Tibial nerve (tissue), 4 donors: ENCODE results near the gene DNAJB4. TPM values are rescaled to one million over a fixed set of nuclear protein-coding genes. Genes with fewer than 3 reads are reported as not detected.
A peak's percentile ranks its signal among the peaks of the same experiment; 100 is the strongest.
"Not testable (repeated sequence)": the region's sequence is repeated elsewhere in the genome, so short reads cannot be mapped to it uniquely, and the experiment has no call there.

Source experiments
- DNase-seq, 2 donors: peaks; one replicate each; pipeline ENCODE4 v3.0.0-alpha.2; 2019; ENCODE audit warnings: low spot score in 2 of 2
- H3K27ac ChIP-seq, 4 donors: fragments of 200-600 bp; sonication (generic) in 3 of 4; one replicate each; pipeline ENCODE4 v1.5.1; 2017 to 2019; ENCODE audit warnings: mild to moderate bottlenecking in 1 of 4
- H3K27me3 ChIP-seq, 2 donors: fragments of 200-600 bp; sonication (generic) in 1 of 2; one replicate each; pipeline versions ENCODE4 v1.5.1 to v1.6.0; 2017 to 2019
- H3K36me3 ChIP-seq, 3 donors: fragments of 200-600 bp; sonication (generic); one replicate each; pipeline ENCODE4 v1.5.1; 2018 to 2019
- H3K4me1 ChIP-seq, 4 donors: fragments of 200-600 bp; sonication (generic) in 3 of 4; one replicate each; pipeline ENCODE4 v1.5.1; 2017 to 2019
- H3K4me3 ChIP-seq, 4 donors: fragments of 200-600 bp; sonication (generic) in 3 of 4; one replicate each; pipeline ENCODE4 v1.5.1; 2017 to 2019; ENCODE audit warnings: mild to moderate bottlenecking in 1 of 4, moderate library complexity in 1 of 4
- H3K9me3 ChIP-seq, 4 donors: fragments of 200-600 bp; sonication (generic) in 3 of 4; one replicate each; pipeline ENCODE4 v1.5.1; 2017 to 2019
- CTCF ChIP-seq, 5 experiments: fragments of 200-600 bp in 3 of 5; fragments of 450-650 bp in 2 of 5; sonication (generic) in 3 of 5; IDR thresholded peaks; one replicate each; pipeline ENCODE4 v1.5.1; 2016 to 2019; ENCODE audit warnings: antibody characterized with exemption in 5 of 5, mild to moderate bottlenecking in 3 of 5, moderate library complexity in 2 of 5
- EP300 ChIP-seq, 2 donors: sonication (generic); formaldehyde crosslinking; IDR thresholded peaks; one replicate each; pipeline ENCODE4 v1.6.1; 2017; ENCODE audit warnings: antibody characterized with exemption in 2 of 2, mild to moderate bottlenecking in 1 of 2
- POLR2A ChIP-seq, 2 donors: fragments of 450-650 bp; IDR thresholded peaks; one replicate each; pipeline ENCODE4 v1.6.1; 2017; ENCODE audit warnings: antibody characterized with exemption in 2 of 2, mild to moderate bottlenecking in 2 of 2, moderate library complexity in 2 of 2
- WGBS, 2 donors: methylation state at CpG; one replicate each; pipeline ENCODE4 v1.1.5; 2018; 5-methylcytosine and 5-hydroxymethylcytosine counted together
- total RNA-seq, 4 donors: library from RNA; depleted of rRNA; stranded (reverse); fragments of >200 nt; gene quantifications; one replicate each; pipeline ENCODE4 v1.1.0, GENCODE V29; 2016

DNAJB4 gene
- total RNA-seq, 4 donors from 2014 or later: 33.9 to 38.0 (median 35.6) TPM

- H3K9me3 ChIP-seq: no peaks in the 10 kb centered on the region
- TF ChIP-seq CTCF (IDR thresholded peaks at IDR 0.05) (no peak), POLR2A (IDR thresholded peaks at IDR 0.05) (no peak), EP300 (IDR thresholded peaks at IDR 0.05) (no peak)
- 93 to 95% methylated on average over 3 of the region's 3 CpGs for WGBS, 2 donors
- H3K4me1 ChIP-seq: no peaks in the 10 kb centered on the region
- DNase-seq: no peak
- no peaks in the 10 kb centered on the region for H3K27me3 ChIP-seq
- H3K4me3 ChIP-seq: no peak overlapping the region
- peaks cover 0 to 16% (median 3%) of the 10 kb centered on the region in 3 donors for H3K36me3 ChIP-seq
- no peak overlapping the region for H3K27ac ChIP-seq
Measured at GRCh38 chr1:77990629-77991204, 14.0 kb upstream of the DNAJB4 start.

GRCh38 chr1:77991638-77992037 lies 13.1 kb upstream of the DNAJB4 start:
- H3K4me1 ChIP-seq: no peaks in the 10 kb centered on the region
- peaks cover 0 to 16% (median 3%) of the 10 kb centered on the region in 3 donors for H3K36me3 ChIP-seq
- H3K27me3 ChIP-seq: no peaks in the 10 kb centered on the region
- H3K9me3 ChIP-seq: no peaks in the 10 kb centered on the region
- H3K4me3 ChIP-seq: no peak overlapping the region
- no peak for DNase-seq
- TF ChIP-seq CTCF (IDR thresholded peaks at IDR 0.05) (no peak), EP300 (IDR thresholded peaks at IDR 0.05) (no peak)
- H3K27ac ChIP-seq: no peak overlapping the region

GRCh38 chr1:77994117-77994705 lies 10.5 kb upstream of the DNAJB4 start:
- WGBS, 2 donors: 93 to 94% methylated on average over 3 of the region's 3 CpGs
- Histone ChIP-seq H3K27ac (no peak overlapping the region), H3K4me1 (no peaks in the 10 kb centered on the region), H3K4me3 (no peak overlapping the region), H3K9me3 (no peaks in the 10 kb centered on the region), H3K27me3 (no peaks in the 10 kb centered on the region), H3K36me3 (peaks cover 0 to 16% (median 3%) of the 10 kb centered on the region in 3 donors)
- no peak for DNase-seq
- no peak for TF ChIP-seq POLR2A (IDR thresholded peaks at IDR 0.05)

GRCh38 chr1:77996734-77997133 lies 8.0 kb upstream of the DNAJB4 start:
- H3K9me3 ChIP-seq: no peaks in the 10 kb centered on the region
- no peak for TF ChIP-seq POLR2A (IDR thresholded peaks at IDR 0.05)
- no peaks in the 10 kb centered on the region for H3K4me1 ChIP-seq
- H3K27me3 ChIP-seq: no peaks in the 10 kb centered on the region
- peaks cover 0 to 11% (median 3%) of the 10 kb centered on the region in 3 donors for H3K36me3 ChIP-seq
- no peak overlapping the region for H3K27ac ChIP-seq
- H3K4me3 ChIP-seq: no peak overlapping the region
- 94 to 98% methylated on average over 5 of the region's 5 CpGs for WGBS, 2 donors
- DNase-seq: no peak

GRCh38 chr1:78000536-78000935 lies 4.2 kb upstream of the DNAJB4 start:
- not testable (repeated sequence) for H3K9me3 ChIP-seq, H3K27ac ChIP-seq, H3K4me3 ChIP-seq, H3K27me3 ChIP-seq, H3K36me3 ChIP-seq, DNase-seq
- 87 to 89% methylated on average over 11 of the region's 11 CpGs for WGBS, 2 donors
- peaks cover 0 to 22% (median 4%) of the 10 kb centered on the region in 4 donors for H3K4me1 ChIP-seq

- no peaks in the 10 kb centered on the region for H3K27me3 ChIP-seq
- H3K4me3 ChIP-seq: peak overlapping the region in 2 of 4 donors; percentile 13 to 64
- H3K9me3 ChIP-seq: no peaks in the 10 kb centered on the region
- H3K36me3 ChIP-seq: no peaks in the 10 kb centered on the region
- H3K4me1 ChIP-seq: peaks cover 0 to 35% (median 9%) of the 10 kb centered on the region in 4 donors
- no peak for DNase-seq
- TF ChIP-seq POLR2A (IDR thresholded peaks at IDR 0.05): no peak
- TF ChIP-seq EP300 (IDR thresholded peaks at IDR 0.05): no peak
- TF ChIP-seq CTCF (IDR thresholded peaks at IDR 0.05): no peak
- H3K27ac ChIP-seq: peak overlapping the region; percentile 86 to 96 (median 91)
- 12 to 15% methylated on average over 3 of the region's 3 CpGs for WGBS, 2 donors
Measured at GRCh38 chr1:78003070-78003746, 1.5 kb upstream of the DNAJB4 start.
